Neural cell (in vitro differentiated cells): ENCODE results near the gene VPS39. TPM values are rescaled to one million over a fixed set of nuclear protein-coding genes. Genes with fewer than 3 reads are reported as not detected.

Experiments
- H2AFZ ChIP-seq: fragments of 200-600, 300-800 bp; sonication (generic), shearing (Covaris generic); 2 replicates; pipeline ENCODE4 v1.6.0; 2014; ENCODE audit warnings: low read depth, mild to moderate bottlenecking, antibody characterized with exemption, low read length, moderate library complexity
- H3F3A ChIP-seq: fragments of 200-600 bp; shearing (Covaris generic); 2 replicates; pipeline ENCODE4 v1.6.1; 2016; ENCODE audit warnings: mild to moderate bottlenecking, moderate library complexity, mixed read lengths, antibody characterized with exemption, low read length; ENCODE audit not compliant: insufficient read depth, poor library complexity, severe bottlenecking
- H3K27ac ChIP-seq: fragments of 200-600, 300-800 bp; sonication (generic), shearing (Covaris generic); 2 replicates; pipeline ENCODE4 v1.5.1; 2014; ENCODE audit warnings: mild to moderate bottlenecking, low read length, moderate library complexity
- H3K27me3 ChIP-seq: fragments of 300-800, 200-600 bp; sonication (generic), shearing (Covaris generic); 2 replicates; pipeline ENCODE4 v1.6.0; 2014; ENCODE audit warnings: mild to moderate bottlenecking, low read depth, low read length, moderate library complexity; ENCODE audit not compliant: insufficient read depth
- H3K36me3 ChIP-seq: fragments of 300-800, 200-600 bp; sonication (generic), shearing (Covaris generic); 2 replicates; pipeline ENCODE4 v1.5.1; 2014; ENCODE audit warnings: mild to moderate bottlenecking, antibody characterized with exemption, low read length, moderate library complexity; ENCODE audit not compliant: insufficient read depth
- H3K4me2 ChIP-seq: fragments of 300-800, 200-600 bp; sonication (generic), shearing (Covaris generic); 2 replicates; pipeline ENCODE4 v1.6.0; 2014; ENCODE audit warnings: mild to moderate bottlenecking, low read length
- H3K4me3 ChIP-seq: fragments of 300-800, 200-600 bp; sonication (generic), shearing (Covaris generic); 2 replicates; pipeline ENCODE4 v1.5.1; 2014; ENCODE audit warnings: mild to moderate bottlenecking, low read length, moderate library complexity
- H3K79me2 ChIP-seq: fragments of 200-600 bp; shearing (Covaris generic); replicated peaks from 2 replicates; pipeline ENCODE4 v1.6.0; 2014; ENCODE audit warnings: mild to moderate bottlenecking, low read length, moderate library complexity; ENCODE audit not compliant: insufficient read depth
- H3K9ac ChIP-seq: fragments of 300-800, 200-600 bp; sonication (generic), shearing (Covaris generic); 2 replicates; pipeline ENCODE4 v1.6.1; 2016; ENCODE audit warnings: mild to moderate bottlenecking, low read length, mixed read lengths
- H3K9me2 ChIP-seq: fragments of 200-600 bp; shearing (Covaris generic); 2 replicates; pipeline ENCODE4 v1.6.1; 2016; ENCODE audit warnings: mild to moderate bottlenecking, low read length, mixed read lengths; ENCODE audit not compliant: insufficient read depth
- H3K9me3 ChIP-seq: fragments of 200-600, 300-800 bp; sonication (generic), shearing (Covaris generic); 2 replicates; pipeline ENCODE4 v1.6.1; 2016; ENCODE audit warnings: mild to moderate bottlenecking, mixed run types, low read length, moderate library complexity, mixed read lengths
- H4K20me1 ChIP-seq: fragments of 200-600 bp; shearing (Covaris generic); 2 replicates; pipeline ENCODE4 v1.6.1; 2016; ENCODE audit warnings: mild to moderate bottlenecking, mixed run types; ENCODE audit not compliant: insufficient read depth
- CTCF ChIP-seq: fragments of 450-650 bp; IDR thresholded peaks from 2 replicates; pipeline ENCODE4 v1.5.1; 2014; ENCODE audit warnings: antibody characterized with exemption, mild to moderate bottlenecking, moderate library complexity; ENCODE audit not compliant: poor library complexity, severe bottlenecking
- EP300 ChIP-seq: fragments of 450-650 bp; conservative IDR thresholded peaks from 2 replicates; pipeline ENCODE4 v1.6.1; 2014; ENCODE audit warnings: antibody characterized with exemption, mild to moderate bottlenecking, moderate library complexity; ENCODE audit not compliant: poor library complexity, severe bottlenecking
- EZH2 ChIP-seq: fragments of 200-600, 300-800 bp; shearing (Covaris generic), sonication (generic); IDR thresholded peaks from 2 replicates; pipeline ENCODE4 v1.6.1; 2014; ENCODE audit warnings: antibody characterized with exemption, low read length, borderline replicate concordance, mild to moderate bottlenecking; ENCODE audit not compliant: insufficient read depth, poor library complexity, severe bottlenecking
- MXI1 ChIP-seq: fragments of 450-650 bp; conservative IDR thresholded peaks from 2 replicates; pipeline ENCODE4 v1.6.1; 2014; ENCODE audit warnings: antibody characterized with exemption, mild to moderate bottlenecking; ENCODE audit not compliant: poor library complexity, severe bottlenecking
- POLR2AphosphoS5 ChIP-seq: IDR thresholded peaks from 2 replicates; pipeline ENCODE4 v1.6.1; 2012
- RAD21 ChIP-seq: fragments of 450-650 bp; conservative IDR thresholded peaks from 2 replicates; pipeline ENCODE4 v1.6.1; 2014; ENCODE audit warnings: antibody characterized with exemption, mild to moderate bottlenecking, moderate library complexity
- REST ChIP-seq: IDR thresholded peaks from 2 replicates; pipeline ENCODE4 v1.6.1; 2012; ENCODE audit warnings: borderline replicate concordance
- SMC3 ChIP-seq: fragments of 450-650 bp; conservative IDR thresholded peaks from 2 replicates; pipeline ENCODE4 v1.6.1; 2014; ENCODE audit warnings: antibody characterized with exemption, mild to moderate bottlenecking, moderate library complexity; ENCODE audit not compliant: poor library complexity
- TAF1 ChIP-seq: IDR thresholded peaks from 2 replicates; pipeline ENCODE4 v1.6.1; 2012; ENCODE audit warnings: low read depth
- polyA plus RNA-seq: library from polyadenylated mRNA; depleted of rRNA; stranded (reverse); fragments of >200 nt; gene quantifications from 2 replicates; pipeline ENCODE4 v1.2.3, GENCODE V29; 2014

The VPS39 gene
- polyA plus RNA-seq, 1 donor from 2014 or later, result 59.9 TPM

GRCh38 chr15:42160136-42160535 is 48.0 kb downstream of the VPS39 start:
- H3K4me2 ChIP-seq, result no peak overlapping the region
- no peaks in the 10 kb centered on the region for H3K27me3 ChIP-seq
- H3K79me2 ChIP-seq, result no peaks in the 10 kb centered on the region
- no peaks in the 10 kb centered on the region for H3F3A ChIP-seq
- H3K9me2 ChIP-seq, result no peaks in the 10 kb centered on the region
- H3K9me3 ChIP-seq, result no peaks in the 10 kb centered on the region
- no peaks in the 10 kb centered on the region for H3K36me3 ChIP-seq
- no peaks in the 10 kb centered on the region for H4K20me1 ChIP-seq
- TF ChIP-seq TAF1 (no peak), CTCF (no peak), EP300 (no peak), EZH2 (no peak), REST (no peak), MXI1 (no peak), POLR2AphosphoS5 (no peak), SMC3 (no peak), RAD21 (no peak)
- no peak overlapping the region for H2AFZ ChIP-seq
- no peak overlapping the region for H3K27ac ChIP-seq
- no peak overlapping the region for H3K4me3 ChIP-seq
- no peak overlapping the region for H3K9ac ChIP-seq

- H3K9me3 ChIP-seq, result no peaks in the 10 kb centered on the region
- no peak overlapping the region for H3K9ac ChIP-seq
- H3K4me2 ChIP-seq, result no peak overlapping the region
- no peaks in the 10 kb centered on the region for H3K9me2 ChIP-seq
- no peak overlapping the region for H2AFZ ChIP-seq
- H3K79me2 ChIP-seq, result no peaks in the 10 kb centered on the region
- no peaks in the 10 kb centered on the region for H3K27me3 ChIP-seq
- no peak for TF ChIP-seq EZH2
- no peaks in the 10 kb centered on the region for H3F3A ChIP-seq
- H3K4me3 ChIP-seq, result no peak overlapping the region
- no peak overlapping the region for H3K27ac ChIP-seq
- no peaks in the 10 kb centered on the region for H4K20me1 ChIP-seq
- H3K36me3 ChIP-seq, result no peaks in the 10 kb centered on the region
Observed at GRCh38 chr15:42159381-42160015, 48.6 kb downstream of the VPS39 start.
